ENCODE results near the gene FAM131A.

The FAM131A gene

DNA sequence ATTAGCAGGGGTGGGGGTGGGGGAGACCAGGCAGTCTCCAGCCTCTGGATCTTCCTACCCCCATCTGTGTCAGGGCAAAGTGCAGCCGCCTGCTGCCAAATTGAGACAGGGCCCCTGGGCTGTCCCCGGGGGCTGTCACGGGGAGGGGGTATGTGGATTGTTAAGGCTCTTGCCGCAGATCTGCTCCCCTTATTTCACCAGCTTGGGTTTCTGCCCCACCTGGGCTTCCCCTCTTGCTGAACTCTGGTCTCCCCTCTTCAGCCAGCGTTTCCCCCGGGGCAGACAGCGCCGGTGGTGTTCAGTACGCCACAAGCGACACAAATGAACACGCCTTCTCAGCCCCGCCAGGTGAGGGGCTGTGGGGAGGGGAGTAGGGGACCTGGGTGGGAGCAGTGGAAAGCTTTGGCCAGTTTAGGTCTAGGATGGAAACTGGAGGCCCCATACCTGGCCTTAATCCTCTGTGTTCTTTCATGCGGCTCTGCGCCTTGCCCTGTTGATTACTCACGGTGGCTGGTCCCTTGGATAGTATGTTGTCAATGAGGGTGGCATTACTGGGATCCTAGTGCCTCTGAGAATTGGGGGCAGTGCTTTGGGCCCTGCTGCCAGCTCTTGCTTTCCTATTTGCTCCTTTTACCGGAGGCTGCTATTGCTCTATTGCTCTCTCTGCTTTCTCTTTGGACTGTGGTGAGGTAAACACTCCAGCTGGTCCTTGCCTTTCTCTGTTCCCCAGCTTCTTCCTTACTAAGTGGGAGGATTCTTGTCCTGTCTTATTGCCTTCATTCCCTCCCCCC, 21.3 kb upstream of the FAM131A start:
- no peak for DNase-seq (ENCODE audit: extremely low read depth in 1 of 2, low read depth in 1 of 2)

DNA sequence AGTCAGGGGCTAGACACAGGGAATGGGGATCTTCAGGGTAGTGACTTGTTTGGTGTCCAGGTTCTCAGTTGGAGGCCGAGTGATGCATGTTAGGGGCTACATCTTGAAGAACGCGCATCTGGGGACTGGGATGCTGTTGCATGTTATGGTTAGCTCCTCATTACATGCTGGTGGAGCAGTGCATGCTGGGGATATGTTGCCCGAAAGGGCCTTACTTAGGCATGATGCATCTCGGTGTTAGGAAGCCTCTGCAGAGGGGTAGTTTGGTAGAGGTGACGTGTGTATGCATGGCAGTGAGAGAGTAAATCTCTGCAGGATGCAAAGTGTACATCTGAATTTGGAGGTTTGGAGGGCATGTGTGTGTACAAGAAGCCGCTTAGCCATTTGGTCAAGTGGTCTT, 20.6 kb upstream of the FAM131A start:
- no peak for DNase-seq (ENCODE audit: extremely low read depth in 1 of 2, low read depth in 1 of 2)

DNA sequence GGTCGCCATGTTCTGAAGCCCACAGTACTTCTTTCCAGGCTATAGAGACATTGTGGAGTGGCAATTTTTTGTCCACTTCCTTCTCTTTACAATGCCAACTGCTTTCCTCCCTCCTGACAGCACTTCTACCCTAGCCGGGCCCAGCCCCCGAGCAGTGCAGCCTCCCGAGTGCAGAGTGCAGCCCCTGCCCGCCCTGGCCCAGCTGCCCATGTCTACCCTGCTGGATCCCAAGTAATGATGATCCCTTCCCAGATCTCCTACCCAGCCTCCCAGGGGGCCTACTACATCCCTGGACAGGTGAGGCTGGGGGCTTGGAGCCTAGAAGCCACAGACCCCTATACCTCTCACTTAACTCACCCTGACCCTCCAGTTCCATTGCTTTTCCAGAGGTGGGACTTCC, 20.2 kb upstream of the FAM131A start:
- no peak for DNase-seq (ENCODE audit: extremely low read depth in 1 of 2, low read depth in 1 of 2)

DNA sequence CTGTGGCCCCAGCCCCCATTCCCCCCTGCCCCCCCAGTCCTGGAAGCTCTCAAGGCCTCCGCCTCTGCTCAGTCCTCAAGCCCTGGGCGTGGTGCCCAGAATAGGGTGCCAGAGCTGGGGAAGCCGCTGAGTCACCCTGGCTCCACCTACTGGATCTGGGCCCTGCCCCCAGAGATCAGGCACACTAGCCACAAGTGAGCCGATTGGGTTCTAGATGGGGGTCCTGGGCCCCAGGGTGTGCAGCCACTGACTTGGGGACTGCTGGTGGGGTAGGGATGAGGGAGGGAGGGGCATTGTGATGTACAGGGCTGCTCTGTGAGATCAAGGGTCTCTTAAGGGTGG, 17.3 kb upstream of the FAM131A start:
- no peak for DNase-seq (ENCODE audit: extremely low read depth in 1 of 2, low read depth in 1 of 2)

DNA sequence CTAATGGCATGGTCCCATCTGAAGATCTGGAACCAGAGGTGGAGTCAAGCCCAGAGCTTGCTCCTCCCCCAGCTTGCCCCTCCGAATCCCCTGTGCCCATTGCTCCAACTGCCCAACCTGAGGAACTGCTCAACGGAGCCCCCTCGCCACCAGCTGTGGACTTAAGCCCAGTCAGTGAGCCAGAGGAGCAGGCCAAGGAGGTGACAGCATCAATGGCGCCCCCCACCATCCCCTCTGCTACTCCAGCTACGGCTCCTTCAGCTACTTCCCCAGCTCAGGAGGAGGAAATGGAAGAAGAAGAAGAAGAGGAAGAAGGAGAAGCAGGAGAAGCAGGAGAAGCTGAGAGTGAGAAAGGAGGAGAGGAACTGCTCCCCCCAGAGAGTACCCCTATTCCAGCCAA, 15.7 kb upstream of the FAM131A start:
- no peak for DNase-seq (ENCODE audit: extremely low read depth in 1 of 2, low read depth in 1 of 2)

DNA sequence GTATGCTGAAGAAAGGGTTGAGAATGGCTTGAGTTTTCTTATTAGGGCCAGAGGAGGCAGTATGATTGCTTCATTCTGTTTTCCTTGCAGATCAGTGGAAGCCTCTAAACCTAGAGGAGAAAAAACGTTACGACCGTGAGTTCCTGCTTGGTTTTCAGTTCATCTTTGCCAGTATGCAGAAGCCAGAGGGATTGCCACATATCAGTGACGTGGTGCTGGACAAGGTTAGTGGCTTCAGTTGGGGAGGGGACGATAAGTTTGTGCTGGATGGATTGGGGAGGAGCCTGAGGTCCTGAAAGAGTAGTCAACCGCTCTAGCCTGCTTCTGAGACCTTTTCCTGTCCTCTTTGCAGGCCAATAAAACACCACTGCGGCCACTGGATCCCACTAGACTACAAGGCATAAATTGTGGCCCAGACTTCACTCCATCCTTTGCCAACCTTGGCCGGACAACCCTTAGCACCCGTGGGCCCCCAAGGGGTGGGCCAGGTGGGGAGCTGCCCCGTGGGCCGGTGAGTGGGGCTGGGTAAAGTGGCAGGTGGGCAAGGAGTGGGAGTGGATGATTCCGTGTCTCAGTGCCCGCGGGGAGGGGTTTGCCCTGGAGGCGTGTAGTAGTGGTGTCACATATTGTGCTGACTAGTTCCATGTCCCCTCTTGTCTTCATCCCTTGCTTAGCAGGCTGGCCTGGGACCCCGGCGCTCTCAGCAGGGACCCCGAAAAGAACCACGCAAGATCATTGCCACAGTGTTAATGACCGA, 14.5 kb upstream of the FAM131A start:
- no peak for DNase-seq (ENCODE audit: extremely low read depth in 1 of 2, low read depth in 1 of 2)

DNA sequence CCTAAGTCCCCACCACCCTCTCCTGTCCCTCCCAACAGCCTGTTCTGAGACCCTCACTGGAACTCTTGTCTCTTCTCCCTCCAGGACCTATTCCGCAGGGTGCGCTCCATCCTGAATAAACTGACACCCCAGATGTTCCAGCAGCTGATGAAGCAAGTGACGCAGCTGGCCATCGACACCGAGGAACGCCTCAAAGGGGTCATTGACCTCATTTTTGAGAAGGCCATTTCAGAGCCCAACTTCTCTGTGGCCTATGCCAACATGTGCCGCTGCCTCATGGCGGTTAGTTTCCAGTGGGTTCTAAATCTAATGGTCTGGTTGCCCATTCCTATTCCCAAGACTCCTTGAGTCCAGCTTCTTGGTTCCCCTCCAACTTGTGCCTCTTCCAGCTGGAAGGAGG, 13.7 kb upstream of the FAM131A start:
- no peak for DNase-seq (ENCODE audit: extremely low read depth in 1 of 2, low read depth in 1 of 2)

DNA sequence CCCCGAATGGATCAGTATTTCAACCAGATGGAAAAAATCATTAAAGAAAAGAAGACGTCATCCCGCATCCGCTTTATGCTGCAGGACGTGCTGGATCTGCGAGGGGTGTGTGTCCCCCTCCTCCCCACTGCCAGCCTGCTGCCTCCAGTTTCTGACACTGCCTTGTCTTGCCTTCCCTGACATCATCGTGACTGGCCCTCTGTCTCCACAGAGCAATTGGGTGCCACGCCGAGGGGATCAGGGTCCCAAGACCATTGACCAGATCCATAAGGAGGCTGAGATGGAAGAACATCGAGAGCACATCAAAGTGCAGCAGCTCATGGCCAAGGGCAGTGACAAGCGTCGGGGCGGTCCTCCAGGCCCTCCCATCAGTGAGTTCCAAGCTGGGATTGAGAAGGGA, 12.1 kb upstream of the FAM131A start:
- DNase-seq (ENCODE audit: extremely low read depth in 1 of 2, low read depth in 1 of 2): no peak

DNA sequence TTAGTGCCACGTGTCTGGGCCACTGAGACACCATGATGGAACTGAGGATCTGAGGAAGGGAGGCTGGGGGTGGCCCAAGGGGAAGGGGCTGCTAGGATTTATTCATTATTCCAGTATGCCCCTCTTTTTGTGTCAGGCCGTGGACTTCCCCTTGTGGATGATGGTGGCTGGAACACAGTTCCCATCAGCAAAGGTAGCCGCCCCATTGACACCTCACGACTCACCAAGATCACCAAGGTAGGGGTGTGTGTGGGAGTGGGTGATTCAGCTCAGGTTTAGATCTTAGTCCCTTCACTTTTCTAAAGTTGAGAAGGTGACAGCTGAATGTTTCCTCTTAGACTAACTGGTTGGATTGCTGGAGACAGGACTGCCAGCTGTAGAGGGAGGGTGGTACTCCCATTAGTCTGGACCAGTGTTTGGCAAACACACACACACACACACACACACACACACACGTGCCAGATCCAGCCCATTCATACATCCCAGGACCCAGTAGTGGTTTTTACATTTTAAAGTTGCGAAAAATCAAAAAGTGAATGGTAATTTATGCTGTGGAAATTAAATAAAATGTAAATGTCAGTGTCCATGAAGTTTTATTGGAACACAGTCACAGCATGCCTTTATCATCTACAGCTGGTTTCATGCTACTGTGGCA, 11.6 kb upstream of the FAM131A start:
- peak in 1 of 2 donors; percentile 49 for DNase-seq (ENCODE audit: extremely low read depth in 1 of 2, low read depth in 1 of 2)

DNA sequence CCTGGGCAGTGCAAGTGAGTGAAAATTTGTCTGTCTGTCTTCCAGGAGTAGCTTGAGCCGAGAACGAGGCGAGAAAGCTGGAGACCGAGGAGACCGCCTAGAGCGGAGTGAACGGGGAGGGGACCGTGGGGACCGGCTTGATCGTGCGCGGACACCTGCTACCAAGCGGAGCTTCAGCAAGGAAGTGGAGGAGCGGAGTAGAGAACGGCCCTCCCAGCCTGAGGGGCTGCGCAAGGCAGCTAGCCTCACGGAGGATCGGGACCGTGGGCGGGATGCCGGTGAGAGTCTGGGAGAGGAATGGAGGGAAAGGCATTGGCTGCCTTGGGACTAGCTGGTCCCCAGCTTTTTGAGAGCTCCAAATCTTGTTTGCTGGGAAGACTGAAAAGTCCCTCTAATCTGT, 10.2 kb upstream of the FAM131A start:
- DNase-seq (ENCODE audit: extremely low read depth in 1 of 2, low read depth in 1 of 2): no peak

DNA sequence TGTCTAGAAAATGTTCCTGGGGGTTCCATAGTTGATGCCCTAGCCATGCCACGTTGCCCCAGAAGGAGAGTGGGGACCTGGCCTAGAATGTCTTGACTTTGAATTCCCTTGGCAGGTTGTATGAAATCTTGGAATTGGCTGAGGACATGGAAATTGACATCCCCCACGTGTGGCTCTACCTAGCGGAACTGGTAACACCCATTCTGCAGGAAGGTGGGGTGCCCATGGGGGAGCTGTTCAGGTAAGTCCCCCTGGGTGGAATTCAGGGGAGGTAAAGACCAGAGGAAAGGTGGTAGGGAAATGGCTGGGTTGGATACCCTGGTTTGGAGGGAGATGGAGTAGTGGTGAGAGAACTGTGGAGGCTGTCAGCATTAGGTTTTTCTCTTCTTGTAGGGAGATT, 8.9 kb upstream of the FAM131A start:
- DNase-seq (ENCODE audit: extremely low read depth in 1 of 2, low read depth in 1 of 2): no peak

DNA sequence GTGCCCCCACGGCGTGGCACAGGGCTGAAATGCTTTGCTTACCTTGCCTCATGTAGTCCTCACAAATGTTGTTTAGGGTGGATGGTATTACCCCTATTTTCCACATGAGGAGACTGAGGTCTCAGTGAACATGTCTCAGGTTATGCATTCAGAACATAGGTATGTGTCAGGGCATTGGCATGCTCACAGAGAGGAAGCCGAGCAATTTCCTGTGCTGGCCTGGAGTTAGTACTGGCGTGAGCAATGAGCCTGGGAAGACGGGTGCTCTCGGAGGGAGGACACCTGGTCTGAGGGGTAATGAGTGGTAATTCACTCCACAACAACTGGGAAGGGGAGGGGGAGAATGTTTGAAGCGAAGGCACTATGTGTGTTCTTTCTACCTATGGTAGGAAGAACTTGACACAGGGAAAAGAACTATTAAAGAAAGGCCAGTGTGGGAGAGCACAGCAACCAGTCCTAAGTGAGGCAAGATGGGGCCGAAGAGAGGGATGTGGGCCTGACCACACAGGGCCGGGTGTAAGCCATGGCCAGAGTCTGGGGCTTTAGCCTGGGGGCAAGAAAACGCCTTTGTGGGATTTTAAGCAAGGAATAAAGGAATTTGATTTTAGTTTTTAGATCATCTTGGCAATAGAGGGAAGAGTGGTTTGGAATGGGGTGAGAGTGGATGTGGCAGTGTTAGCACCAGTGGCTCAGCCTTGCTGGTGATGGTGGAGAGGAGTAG, 4.9 kb upstream of the FAM131A start:
- no peak for DNase-seq (ENCODE audit: extremely low read depth in 1 of 2, low read depth in 1 of 2)

DNA sequence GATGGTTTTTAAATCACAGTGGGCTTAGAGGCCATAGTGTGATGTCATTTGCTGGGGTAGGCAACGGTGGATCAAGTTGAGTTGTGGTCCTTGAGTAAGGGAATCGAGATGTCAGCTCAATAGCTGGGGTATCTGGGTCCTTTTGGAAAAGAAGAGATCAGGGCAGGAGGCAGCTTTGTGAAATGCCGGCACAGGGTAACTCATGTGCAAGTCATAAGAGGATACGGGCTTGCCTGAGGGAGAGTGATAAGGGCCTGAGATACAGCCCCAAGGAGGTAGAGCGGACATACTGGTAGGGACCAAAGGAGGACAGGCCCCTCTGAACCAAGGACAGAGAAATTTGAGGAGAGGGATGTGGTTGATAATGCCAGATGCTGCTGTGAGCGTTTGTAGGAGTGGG, 4.2 kb upstream of the FAM131A start:
- no peak for DNase-seq (ENCODE audit: extremely low read depth in 1 of 2, low read depth in 1 of 2)

DNA sequence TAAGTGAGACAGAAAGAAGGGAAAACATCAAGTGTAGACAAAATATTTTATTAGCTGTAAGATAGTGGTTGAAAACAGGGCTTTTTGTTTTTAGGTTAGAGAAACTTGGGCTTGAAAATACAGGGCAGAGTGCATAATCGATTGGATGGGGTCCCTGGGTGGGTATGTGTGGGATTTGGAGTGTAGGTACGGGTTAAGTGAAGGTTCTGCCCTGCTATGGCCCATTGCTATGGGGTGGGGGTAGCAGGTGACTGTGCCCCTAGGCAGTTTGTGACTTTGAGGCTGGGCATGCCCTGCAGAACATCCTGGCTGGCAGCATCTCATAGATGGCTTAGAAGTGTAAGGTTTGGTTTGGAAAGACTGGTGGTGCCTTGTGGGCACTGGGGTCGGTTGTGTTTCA, 3.7 kb upstream of the FAM131A start:
- no peak for DNase-seq (ENCODE audit: extremely low read depth in 1 of 2, low read depth in 1 of 2)

DNA sequence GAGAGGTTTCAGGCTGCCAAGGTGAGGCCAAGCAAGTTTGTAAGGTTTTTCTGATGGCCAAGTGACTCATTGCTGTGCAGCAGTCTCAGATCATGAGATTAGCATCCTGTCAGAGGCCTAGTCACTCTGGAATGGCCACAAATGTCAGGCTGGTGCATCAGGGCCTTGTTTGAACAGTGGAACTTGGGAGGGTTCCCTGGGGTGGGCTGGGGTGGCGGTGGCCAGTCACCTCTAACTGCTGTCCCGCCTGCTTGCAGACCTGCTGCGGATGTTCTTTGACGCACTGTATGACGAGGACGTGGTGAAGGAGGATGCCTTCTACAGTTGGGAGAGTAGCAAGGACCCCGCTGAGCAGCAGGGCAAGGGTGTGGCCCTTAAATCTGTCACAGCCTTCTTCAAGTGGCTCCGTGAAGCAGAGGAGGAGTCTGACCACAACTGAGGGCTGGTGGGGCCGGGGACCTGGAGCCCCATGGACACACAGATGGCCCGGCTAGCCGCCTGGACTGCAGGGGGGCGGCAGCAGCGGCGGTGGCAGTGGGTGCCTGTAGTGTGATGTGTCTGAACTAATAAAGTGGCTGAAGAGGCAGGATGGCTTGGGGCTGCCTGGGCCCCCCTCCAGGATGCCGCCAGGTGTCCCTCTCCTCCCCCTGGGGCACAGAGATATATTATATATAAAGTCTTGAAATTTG, 2.8 kb upstream of the FAM131A start:
- no peak for DNase-seq (ENCODE audit: extremely low read depth in 1 of 2, low read depth in 1 of 2)

DNA sequence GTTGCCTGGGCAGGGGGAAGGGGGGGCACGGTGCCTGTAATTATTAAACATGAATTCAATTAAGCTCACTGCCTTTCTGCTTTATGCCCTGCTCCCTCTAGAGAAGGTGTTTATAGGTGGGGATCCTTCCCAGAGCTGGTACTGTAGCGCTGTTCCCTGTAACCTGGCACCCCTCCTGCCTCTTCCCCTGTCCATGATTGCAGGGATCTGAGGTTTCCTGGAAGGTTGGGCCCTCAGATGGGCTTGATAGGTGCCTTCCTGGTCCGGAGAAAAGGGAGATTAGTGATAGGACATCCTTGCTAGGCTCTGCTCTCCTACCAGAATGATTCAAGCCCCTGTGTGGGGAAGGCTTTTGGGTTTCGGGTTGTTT, 2.1 kb upstream of the FAM131A start:
- no peak for DNase-seq (ENCODE audit: extremely low read depth in 1 of 2, low read depth in 1 of 2)

DNA sequence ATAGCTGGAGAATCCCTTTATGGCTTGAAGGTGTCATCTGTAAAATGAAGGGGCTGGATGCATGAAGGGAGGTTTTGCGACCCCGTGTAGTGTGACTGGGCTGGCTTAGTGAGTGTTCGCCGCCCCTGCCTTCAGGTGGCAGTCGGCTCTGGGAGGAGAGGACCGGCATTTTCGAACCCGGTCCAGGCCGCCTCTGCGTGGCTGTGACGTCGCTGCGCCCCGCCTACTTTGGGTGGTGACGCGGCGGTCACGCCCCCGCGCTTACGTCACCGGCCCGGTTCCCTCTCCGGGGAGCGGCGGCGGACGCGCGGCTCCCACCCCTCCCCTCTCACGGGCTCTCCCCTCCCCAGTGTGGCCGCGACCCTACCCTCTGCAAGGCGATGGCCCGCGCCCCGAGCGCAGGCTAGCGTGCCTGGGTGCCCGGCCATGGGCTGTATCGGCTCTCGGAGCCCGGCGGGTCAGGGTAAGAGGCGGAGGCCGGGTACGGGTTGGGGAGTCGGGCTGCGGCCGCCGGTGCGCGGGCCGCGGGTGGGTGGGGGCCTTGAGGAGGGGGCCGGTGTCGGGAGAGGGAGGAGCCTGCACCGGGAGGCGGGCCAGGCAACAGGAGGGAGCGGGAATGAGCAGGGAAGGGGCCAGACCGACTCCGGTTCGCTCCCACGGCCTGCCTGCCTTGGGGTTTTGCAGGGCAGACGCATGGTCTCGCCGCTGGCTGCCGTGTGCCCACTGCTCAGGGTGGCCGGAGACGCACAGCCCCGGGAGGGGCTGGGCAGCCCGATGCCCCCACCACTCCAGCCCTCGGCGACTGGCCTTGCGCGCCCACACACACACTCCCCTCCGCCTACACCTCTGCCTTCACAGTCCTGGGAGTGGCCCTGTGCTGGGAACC, 1.5 kb upstream of the FAM131A start:
- peak; percentile 67 to 73 for DNase-seq (ENCODE audit: extremely low read depth in 1 of 2, low read depth in 1 of 2)

DNA sequence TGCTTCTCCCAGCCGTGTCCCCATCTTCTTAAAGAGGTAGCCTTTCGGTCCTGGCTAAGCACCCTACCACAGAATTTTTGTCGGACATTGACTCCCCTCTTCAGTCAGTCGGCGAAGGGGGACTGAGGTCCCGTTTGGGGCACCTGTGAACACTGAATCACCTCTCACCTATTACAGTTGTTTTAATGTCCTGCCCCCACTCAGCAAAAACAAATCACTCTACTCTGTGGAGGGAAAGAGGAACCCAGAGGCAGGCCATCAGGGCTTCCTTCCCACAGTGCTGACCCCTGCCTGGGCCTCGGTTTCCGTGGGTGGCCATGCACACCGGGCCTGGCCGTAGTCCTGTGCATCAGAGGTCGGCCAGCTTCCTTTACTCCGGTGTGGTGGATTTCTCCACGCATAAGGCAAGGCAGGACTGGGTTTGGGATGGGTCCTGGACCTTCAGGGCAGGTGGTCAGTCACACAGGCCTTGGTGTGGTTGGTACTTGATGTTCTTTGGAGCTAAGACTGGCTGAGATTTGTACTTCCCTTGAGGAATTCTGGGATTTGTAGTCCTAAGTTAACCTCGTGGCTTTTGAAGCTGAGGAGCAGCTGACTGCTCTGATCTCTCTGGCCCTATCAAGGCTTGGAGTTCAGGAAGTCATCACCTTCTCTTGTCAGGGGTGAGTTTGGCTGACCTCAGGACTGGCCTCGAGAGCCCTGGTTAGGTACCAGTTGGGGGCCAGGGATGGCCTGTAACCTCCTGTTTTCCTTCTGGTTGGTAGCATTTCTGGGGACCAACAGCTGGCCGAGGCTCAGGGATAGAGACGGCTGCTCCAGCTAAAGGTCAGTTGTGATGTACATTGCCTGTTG, 627 bp upstream of the FAM131A start:
- no peak for DNase-seq (ENCODE audit: extremely low read depth in 1 of 2, low read depth in 1 of 2)

DNA sequence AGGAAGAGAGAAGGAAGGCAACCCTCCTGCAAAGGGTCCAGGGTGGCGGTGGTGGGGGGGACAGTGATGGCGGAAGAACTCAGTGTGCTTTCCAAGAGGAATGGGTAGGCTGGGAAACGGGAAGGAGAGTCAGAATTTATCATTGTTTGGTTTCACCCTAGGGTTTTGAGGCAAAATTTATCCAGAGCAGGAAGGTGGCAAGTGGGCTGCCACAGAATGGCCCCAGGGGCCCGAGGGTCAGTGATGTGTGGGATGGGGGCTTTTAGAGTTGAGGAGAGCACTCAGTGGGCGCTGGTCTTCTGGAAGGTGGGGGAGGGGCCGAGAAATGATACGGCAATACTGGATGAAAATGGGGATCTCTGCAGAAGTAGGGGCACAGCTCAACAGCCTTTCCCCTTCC, 581 bp downstream of the FAM131A start:
- no peak for DNase-seq (ENCODE audit: extremely low read depth in 1 of 2, low read depth in 1 of 2)

Data from stimulated activated CD8-positive, alpha-beta memory T cell treated with anti-CD3 and anti-CD28 coated beads, Interleukin-7, amount 100 ng/mL, for 48 hours (primary cell).